HepG2 (cell line): ENCODE measurements around the gene MRPL51. TPM values are rescaled to one million over a fixed set of nuclear protein-coding genes. Genes with fewer than 3 reads are reported as not detected.
A peak's percentile ranks its signal among the peaks of the same experiment; 100 is the strongest.

ENCODE experiments used
- ARID5B ChIP-seq: IDR thresholded peaks from 2 replicates; pipeline ENCODE4 v1.4.0; 2020; ENCODE audit warnings: mild to moderate bottlenecking, missing genetic modification reagents
- EZH2 ChIP-seq: conservative IDR thresholded peaks from 2 replicates; pipeline ENCODE4 v1.6.1; 2012; ENCODE audit warnings: mild to moderate bottlenecking, low read depth, low read length, moderate library complexity
- FOXP1 ChIP-seq, 2 experiments: fragments of 450-650 bp in 1 of 2; IDR thresholded peaks; 2 replicates each; pipeline ENCODE4 v1.6.1; 2017 to 2018; ENCODE audit warnings: antibody characterized with exemption in 1 of 2
- GZF1 ChIP-seq: sonication (generic); formaldehyde crosslinking; IDR thresholded peaks from 2 replicates; pipeline ENCODE4 v1.5.1; 2020; ENCODE audit warnings: mild to moderate bottlenecking, missing genetic modification reagents
- IRF2 ChIP-seq: IDR thresholded peaks from 2 replicates; pipeline ENCODE4 v1.6.1; 2018; ENCODE audit warnings: missing genetic modification reagents, missing compliant biosample characterization
- KDM5B ChIP-seq: sonication (generic); formaldehyde crosslinking; IDR thresholded peaks from 2 replicates; pipeline ENCODE4 v1.4.0; 2020; ENCODE audit warnings: missing genetic modification reagents, mild to moderate bottlenecking, borderline replicate concordance
- MNT ChIP-seq: fragments of 450-650 bp; IDR thresholded peaks from 2 replicates; pipeline ENCODE4 v1.6.1; 2016
- NCOR1 ChIP-seq: fragments of 200-600 bp; sonication (generic); IDR thresholded peaks from 2 replicates; pipeline ENCODE4 v1.7.0; 2017; ENCODE audit warnings: antibody characterized with exemption, low read length, borderline replicate concordance
- NFYB ChIP-seq: sonication (generic); formaldehyde crosslinking; IDR thresholded peaks from 2 replicates; pipeline ENCODE4 v1.4.0; 2020; ENCODE audit warnings: missing genetic modification reagents
- POLR2A ChIP-seq, 2 experiments: IDR thresholded peaks; 2 replicates each; pipeline ENCODE4 v1.6.1; 2011; ENCODE audit warnings: low read depth in 2 of 2, low read length in 2 of 2, mild to moderate bottlenecking in 1 of 2, moderate library complexity in 1 of 2; ENCODE audit not compliant: insufficient read depth in 1 of 2
- SOX5 ChIP-seq: IDR thresholded peaks from 2 replicates; pipeline ENCODE4 v1.6.1; 2016; ENCODE audit warnings: borderline replicate concordance
- SRY ChIP-seq: sonication (generic); formaldehyde crosslinking; IDR thresholded peaks from 2 replicates; pipeline ENCODE4 v1.8.0; 2022; ENCODE audit warnings: mild to moderate bottlenecking, missing genetic modification reagents
- ZBTB14 ChIP-seq: sonication (generic); formaldehyde crosslinking; IDR thresholded peaks from 2 replicates; pipeline ENCODE4 v1.4.0; 2020; ENCODE audit warnings: missing genetic modification reagents
- ZFP62 ChIP-seq: sonication (generic); formaldehyde crosslinking; IDR thresholded peaks from 2 replicates; pipeline ENCODE4 v1.4.0; 2020; ENCODE audit warnings: missing genetic modification reagents
- ZNF225 ChIP-seq: sonication (generic); formaldehyde crosslinking; IDR thresholded peaks from 2 replicates; pipeline ENCODE4 v1.4.0; 2020; ENCODE audit warnings: mild to moderate bottlenecking, missing genetic modification reagents
- ZNF44 ChIP-seq: sonication (generic); formaldehyde crosslinking; IDR thresholded peaks from 2 replicates; pipeline ENCODE4 v1.5.1; 2020; ENCODE audit warnings: mild to moderate bottlenecking, missing genetic modification reagents
- ZNF614 ChIP-seq: IDR thresholded peaks from 2 replicates; pipeline ENCODE4 v1.6.1; 2018; ENCODE audit warnings: missing biosample characterization, missing genetic modification reagents, inconsistent platforms, borderline replicate concordance
- ZNF792 ChIP-seq: IDR thresholded peaks from 2 replicates; pipeline ENCODE4 v1.6.1; 2016
- polyA plus RNA-seq, 8 experiments: library from polyadenylated mRNA; depleted of rRNA in 3 of 8; stranded (reverse) in 7 of 8; unstranded in 1 of 8; fragments of >200 nt; fragmentation: Illumina TruSeq in 4 of 8; extraction: Trizol in 4 of 8; gene quantifications; 2 replicates each; pipeline versions ENCODE4 v1.2.1 to v1.2.3, GENCODE V29; 2011 to 2016; ENCODE audit warnings: low read depth in 4 of 8, missing spikeins in 1 of 8, mixed read lengths in 1 of 8; ENCODE audit not compliant: insufficient read depth in 1 of 8
- total RNA-seq, 5 experiments: library from RNA; depleted of rRNA; stranded (reverse); fragments of >200 nt; fragmentation: Illumina TruSeq; extraction: Trizol; gene quantifications; 2 replicates each; pipeline ENCODE4 v1.2.3, GENCODE V29; 2016; ENCODE audit warnings: low read depth in 1 of 5
- TF ChIP-seq, protein P1 (sequence below): sonication (generic); formaldehyde crosslinking; IDR thresholded peaks from 2 replicates; pipeline ENCODE4 v1.8.0; 2022; ENCODE audit warnings: mild to moderate bottlenecking, missing genetic modification reagents, moderate library complexity
- TF ChIP-seq, protein P2 (sequence below): sonication (generic); formaldehyde crosslinking; IDR thresholded peaks from 2 replicates; pipeline ENCODE4 v1.5.1; 2020; ENCODE audit warnings: missing genetic modification reagents, mild to moderate bottlenecking, borderline replicate concordance

MRPL51 gene
- total and polyA plus RNA-seq, 2 of the 13 experiments (the other 11 are each of a cell fraction or from before 2014, with no cell fraction given): 64.8 to 278 TPM

DNA sequence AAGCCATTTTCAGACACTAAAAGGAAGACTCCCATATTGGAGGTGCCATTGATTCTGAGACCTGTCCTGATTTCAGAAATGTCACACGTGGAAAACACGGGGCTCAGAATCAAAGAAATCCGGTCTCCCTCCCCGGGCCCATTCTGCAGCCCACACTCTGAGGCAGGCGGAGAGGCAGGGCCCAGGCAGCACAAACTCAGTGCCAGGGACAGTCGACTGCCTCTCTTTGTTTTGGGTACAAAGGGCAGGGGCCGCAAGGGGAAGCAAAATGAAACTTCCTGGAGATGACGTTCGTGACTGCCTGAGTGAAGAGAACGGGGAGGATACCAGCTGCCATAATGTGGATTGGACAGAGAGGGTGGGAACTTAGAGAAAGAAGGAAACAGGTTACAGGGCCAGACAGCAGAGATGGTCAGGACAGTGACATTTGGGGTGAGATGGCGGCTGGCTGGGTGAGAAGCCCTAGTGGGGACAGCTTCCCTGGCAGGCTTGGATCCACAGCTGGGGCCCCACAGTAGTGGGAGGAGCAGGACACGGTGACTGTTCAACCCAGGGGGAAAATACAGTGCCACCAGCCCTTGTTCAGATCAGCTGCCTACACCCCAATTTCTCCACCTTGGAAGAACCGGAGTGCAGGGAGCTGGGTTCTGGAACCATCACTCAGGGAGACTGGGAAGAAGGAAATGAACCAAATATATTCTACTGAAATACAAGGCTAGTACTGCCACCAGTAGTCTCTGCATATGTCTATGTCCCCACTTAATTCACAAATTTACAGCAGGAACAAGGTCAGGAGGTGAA is 49.3 kb upstream of the MRPL51 start (continued):
- TF ChIP-seq, protein P1, sequence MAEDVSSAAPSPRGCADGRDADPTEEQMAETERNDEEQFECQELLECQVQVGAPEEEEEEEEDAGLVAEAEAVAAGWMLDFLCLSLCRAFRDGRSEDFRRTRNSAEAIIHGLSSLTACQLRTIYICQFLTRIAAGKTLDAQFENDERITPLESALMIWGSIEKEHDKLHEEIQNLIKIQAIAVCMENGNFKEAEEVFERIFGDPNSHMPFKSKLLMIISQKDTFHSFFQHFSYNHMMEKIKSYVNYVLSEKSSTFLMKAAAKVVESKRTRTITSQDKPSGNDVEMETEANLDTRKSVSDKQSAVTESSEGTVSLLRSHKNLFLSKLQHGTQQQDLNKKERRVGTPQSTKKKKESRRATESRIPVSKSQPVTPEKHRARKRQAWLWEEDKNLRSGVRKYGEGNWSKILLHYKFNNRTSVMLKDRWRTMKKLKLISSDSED (CRISPR knock-in tag): no peak
- TF ChIP-seq KDM5B (CRISPR knock-in tag) (no peak), SOX5 (peak; percentile 84; the same call in 1 of the 2 replicates), ARID5B (peak; percentile 68; the same call in 1 of the 2 replicates), ZFP62 (CRISPR knock-in tag) (no peak), ZBTB14 (CRISPR knock-in tag) (no peak), POLR2A (IDR thresholded peaks at IDR 0.05; ENCODE audit: insufficient read depth in 1 of 2, low read depth in 2 of 2, low read length in 2 of 2) (peak in 1 of 2 experiments; percentile 73; a peak in 2 of 4 replicates), MNT (peak; percentile 49; the same call in 1 of the 2 replicates), ZNF792 (peak; percentile 60; the same call in 1 of the 2 replicates), NCOR1 (peak; percentile 81; the same call in 1 of the 2 replicates), ZNF44 (peak; percentile 41; the same call in 1 of the 2 replicates), ZNF225 (CRISPR knock-in tag) (no peak), GZF1 (peak; percentile 88; the same call in 1 of the 2 replicates), ZNF614 (0 out of 2 replicates have a peak, but pooled peaks have one; percentile 41), IRF2 (CRISPR knock-in tag) (peak; percentile 81), NFYB (CRISPR knock-in tag) (peak; percentile 28; the same call in 1 of the 2 replicates), FOXP1 (IDR thresholded peaks at IDR 0.05) (no peak), FOXP1 (CRISPR knock-in tag; IDR thresholded peaks at IDR 0.05) (peak; percentile 48; the same call in 1 of the 2 replicates), EZH2 (no peak), SRY (no peak)
- TF ChIP-seq, protein P2, sequence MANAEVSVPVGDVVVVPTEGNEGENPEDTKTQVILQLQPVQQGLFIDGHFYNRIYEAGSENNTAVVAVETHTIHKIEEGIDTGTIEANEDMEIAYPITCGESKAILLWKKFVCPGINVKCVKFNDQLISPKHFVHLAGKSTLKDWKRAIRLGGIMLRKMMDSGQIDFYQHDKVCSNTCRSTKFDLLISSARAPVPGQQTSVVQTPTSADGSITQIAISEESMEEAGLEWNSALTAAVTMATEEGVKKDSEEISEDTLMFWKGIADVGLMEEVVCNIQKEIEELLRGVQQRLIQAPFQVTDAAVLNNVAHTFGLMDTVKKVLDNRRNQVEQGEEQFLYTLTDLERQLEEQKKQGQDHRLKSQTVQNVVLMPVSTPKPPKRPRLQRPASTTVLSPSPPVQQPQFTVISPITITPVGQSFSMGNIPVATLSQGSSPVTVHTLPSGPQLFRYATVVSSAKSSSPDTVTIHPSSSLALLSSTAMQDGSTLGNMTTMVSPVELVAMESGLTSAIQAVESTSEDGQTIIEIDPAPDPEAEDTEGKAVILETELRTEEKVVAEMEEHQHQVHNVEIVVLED (CRISPR knock-in tag): peak; percentile 67; the same call in 1 of the 2 replicates
